SK-N-SH treated with all-trans-retinoic acid at 6 μM for 48 hours (cell line): ENCODE data around the gene SRRM2.

ENCODE experiments used
- PATZ1 ChIP-seq: fragments of 250-450 bp; sonication (Bioruptor Pico); IDR thresholded peaks from 2 replicates; pipeline ENCODE4 v1.8.0; 2020; ENCODE audit warnings: mild to moderate bottlenecking, moderate library complexity, borderline replicate concordance
- RARB ChIP-seq: fragments of 250-450 bp; sonication (Bioruptor Pico); IDR thresholded peaks from 2 replicates; pipeline ENCODE4 v1.8.0; 2021; ENCODE audit warnings: mild to moderate bottlenecking, moderate library complexity
- ZC3H10 ChIP-seq: fragments of 250-450 bp; sonication (Bioruptor Pico); IDR thresholded peaks from 2 replicates; pipeline ENCODE4 v1.5.1; 2021; ENCODE audit warnings: mild to moderate bottlenecking, moderate library complexity

- TF ChIP-seq RARB (CRISPR knock-in tag) (no peak), PATZ1 (CRISPR knock-in tag) (no peak), ZC3H10 (no peak)
Observed at GRCh38 chr16:2808181-2808580, 55.7 kb downstream of the SRRM2 start.
